ENCODE data around the gene DPP4.

DPP4 gene

DNA sequence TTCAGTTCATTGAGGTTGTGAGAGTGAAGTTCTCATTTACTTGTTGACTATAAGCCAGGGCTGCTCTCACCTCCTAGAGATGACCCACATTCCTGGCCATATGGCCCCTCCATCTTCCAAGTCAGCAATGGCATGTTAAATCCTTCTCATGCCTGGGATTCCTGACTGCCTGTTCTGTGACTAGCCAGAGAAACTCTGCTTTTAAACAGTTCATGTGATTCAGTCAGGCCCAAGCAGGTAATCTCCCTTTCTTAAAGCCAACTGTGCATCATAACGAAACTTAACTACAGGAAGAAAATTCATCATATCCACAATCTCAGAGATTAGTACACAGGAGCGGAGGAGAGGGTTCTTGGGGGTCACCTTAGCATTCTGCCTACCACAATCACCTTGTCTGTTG lies 11.5 kb downstream of the DPP4 start:
- no peak overlapping the region for H3K27ac ChIP-seq
- ChIA-PET POLR2A (ENCODE audit: low non-redundant PET) (no interaction called here), CTCF (no interaction called here)
- TF ChIP-seq, protein P1, sequence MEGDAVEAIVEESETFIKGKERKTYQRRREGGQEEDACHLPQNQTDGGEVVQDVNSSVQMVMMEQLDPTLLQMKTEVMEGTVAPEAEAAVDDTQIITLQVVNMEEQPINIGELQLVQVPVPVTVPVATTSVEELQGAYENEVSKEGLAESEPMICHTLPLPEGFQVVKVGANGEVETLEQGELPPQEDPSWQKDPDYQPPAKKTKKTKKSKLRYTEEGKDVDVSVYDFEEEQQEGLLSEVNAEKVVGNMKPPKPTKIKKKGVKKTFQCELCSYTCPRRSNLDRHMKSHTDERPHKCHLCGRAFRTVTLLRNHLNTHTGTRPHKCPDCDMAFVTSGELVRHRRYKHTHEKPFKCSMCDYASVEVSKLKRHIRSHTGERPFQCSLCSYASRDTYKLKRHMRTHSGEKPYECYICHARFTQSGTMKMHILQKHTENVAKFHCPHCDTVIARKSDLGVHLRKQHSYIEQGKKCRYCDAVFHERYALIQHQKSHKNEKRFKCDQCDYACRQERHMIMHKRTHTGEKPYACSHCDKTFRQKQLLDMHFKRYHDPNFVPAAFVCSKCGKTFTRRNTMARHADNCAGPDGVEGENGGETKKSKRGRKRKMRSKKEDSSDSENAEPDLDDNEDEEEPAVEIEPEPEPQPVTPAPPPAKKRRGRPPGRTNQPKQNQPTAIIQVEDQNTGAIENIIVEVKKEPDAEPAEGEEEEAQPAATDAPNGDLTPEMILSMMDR (conservative IDR thresholded peaks at IDR 0.05; ENCODE audit: low read depth), result no peak
- DNase-seq (ENCODE audit: low spot score), result no peak

DNA sequence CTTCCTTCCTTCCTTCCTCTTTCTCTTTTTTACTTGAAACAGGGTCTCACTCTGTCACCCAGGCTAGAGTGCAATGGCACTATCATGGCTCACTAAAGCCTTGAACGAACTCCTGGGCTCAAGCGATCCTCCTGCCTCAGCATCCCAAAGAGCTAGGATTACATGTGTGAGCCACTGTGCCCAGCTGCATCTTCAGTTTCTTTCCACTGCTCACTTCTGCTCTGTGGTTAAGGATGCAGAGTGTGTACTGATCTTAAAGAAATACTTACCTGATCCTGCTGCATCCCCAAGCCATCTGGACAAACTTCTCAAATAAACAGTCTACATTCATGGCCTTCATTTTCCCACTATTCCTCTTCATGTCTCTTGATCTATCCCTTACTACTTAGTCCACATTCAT lies 13.0 kb downstream of the DPP4 start:
- ChIA-PET POLR2A (ENCODE audit: low non-redundant PET) (no interaction called here), CTCF (interaction anchor here (0.5 to 0.6 kb wide), 2 partner anchors 25 to 46 kb away, joined by 3 to 4 read pairs; no protein-coding TSS in a partner anchor)
- H3K27ac ChIP-seq, result no peak overlapping the region
- TF ChIP-seq, protein P1 (conservative IDR thresholded peaks at IDR 0.05; ENCODE audit: low read depth), result no peak
- DNase-seq (ENCODE audit: low spot score), result no peak

DNA sequence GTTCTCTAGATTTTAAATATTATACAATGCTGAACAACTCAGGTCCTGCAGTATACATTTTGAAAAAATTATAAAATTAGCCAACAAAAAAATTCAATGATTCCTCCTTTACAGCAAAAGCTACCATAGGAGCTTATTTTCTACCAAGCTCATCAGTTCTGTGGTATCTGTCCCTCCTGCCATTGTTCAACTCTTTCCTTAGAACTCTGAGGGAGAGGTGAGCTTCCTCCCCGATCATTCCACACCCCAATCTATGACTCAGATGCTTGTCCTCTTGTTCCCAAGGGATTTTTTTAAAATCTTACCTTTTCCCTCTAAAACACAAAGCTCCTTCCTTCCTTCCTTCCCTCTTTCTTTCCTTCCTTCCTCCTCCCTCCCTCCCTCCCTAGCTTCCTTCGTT lies 13.5 kb downstream of the DPP4 start:
- TF ChIP-seq, protein P1 (conservative IDR thresholded peaks at IDR 0.05; ENCODE audit: low read depth), result no peak
- ChIA-PET POLR2A (ENCODE audit: low non-redundant PET) (no interaction called here), CTCF (interaction anchor here (0.5 to 0.6 kb wide), 2 partner anchors 25 to 46 kb away, joined by 3 to 4 read pairs; no protein-coding TSS in a partner anchor)

DNA sequence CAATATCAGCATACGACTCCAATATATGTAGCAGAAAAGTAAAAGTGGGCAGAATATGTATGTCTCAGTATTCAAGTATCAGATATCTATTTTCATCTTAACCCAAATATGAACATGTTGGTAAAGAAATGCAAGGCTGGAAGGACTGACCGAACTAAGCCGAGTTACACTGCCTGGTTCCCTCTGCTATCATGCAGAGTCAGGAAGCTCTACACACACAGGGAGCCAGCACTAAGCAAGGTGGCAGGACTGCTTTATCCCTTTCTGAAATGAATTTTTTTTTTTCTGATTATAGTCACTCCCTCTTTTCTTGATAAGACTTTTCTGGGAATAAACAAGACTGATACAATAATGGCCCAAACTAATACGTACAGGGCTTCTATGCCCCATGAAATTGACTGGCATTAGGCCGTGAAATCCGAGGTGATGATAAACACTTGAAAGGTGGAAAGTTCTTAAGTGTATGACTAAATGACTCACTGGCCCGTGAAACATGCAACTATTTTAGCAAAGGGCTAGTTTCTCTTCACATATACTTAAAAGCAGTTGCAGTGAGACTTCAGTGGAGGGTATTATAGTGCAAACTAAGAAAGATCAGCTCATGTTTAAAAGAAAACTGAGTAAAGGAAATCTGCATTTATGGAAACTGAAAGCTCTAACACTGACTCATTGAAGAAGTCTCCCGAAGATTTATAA lies 14.9 kb downstream of the DPP4 start:
- H3K27ac ChIP-seq, result no peak overlapping the region
- TF ChIP-seq, protein P1 (conservative IDR thresholded peaks at IDR 0.05; ENCODE audit: low read depth), result no peak
- DNase-seq (ENCODE audit: low spot score), result no peak
- POLR2A ChIA-PET (ENCODE audit: low non-redundant PET), result no interaction called here
- CTCF ChIA-PET, result no interaction called here

More for the DNA sequence above, 13.5 kb downstream of the DPP4 start:
- DNase-seq (ENCODE audit: low spot score), result no peak
- H3K27ac ChIP-seq, result no peak overlapping the region

DNA sequence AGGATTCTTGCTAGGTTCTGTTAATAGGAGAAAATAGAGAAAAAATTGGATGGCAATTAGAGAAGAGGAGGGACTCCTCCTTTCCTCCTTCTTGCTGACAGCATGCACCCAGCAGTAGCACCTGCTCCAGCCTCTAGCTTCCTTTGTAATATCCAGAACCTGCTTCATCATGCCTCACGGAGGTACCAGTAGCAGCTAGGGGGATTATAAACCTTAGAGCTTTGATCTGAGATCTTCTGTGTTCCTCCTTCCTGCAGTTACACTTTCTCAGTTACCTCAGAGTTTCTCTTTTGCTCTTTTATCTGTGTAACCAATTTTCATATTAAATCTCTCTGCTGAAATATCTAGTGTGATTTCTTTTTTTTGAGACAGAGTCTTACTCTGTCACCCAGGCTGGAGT lies 16.6 kb downstream of the DPP4 start:
- TF ChIP-seq, protein P1 (conservative IDR thresholded peaks at IDR 0.05; ENCODE audit: low read depth), result no peak
- H3K27ac ChIP-seq, result no peak overlapping the region
- DNase-seq (ENCODE audit: low spot score), result no peak
- ChIA-PET CTCF (no interaction called here), POLR2A (ENCODE audit: low non-redundant PET) (no interaction called here)

DNA sequence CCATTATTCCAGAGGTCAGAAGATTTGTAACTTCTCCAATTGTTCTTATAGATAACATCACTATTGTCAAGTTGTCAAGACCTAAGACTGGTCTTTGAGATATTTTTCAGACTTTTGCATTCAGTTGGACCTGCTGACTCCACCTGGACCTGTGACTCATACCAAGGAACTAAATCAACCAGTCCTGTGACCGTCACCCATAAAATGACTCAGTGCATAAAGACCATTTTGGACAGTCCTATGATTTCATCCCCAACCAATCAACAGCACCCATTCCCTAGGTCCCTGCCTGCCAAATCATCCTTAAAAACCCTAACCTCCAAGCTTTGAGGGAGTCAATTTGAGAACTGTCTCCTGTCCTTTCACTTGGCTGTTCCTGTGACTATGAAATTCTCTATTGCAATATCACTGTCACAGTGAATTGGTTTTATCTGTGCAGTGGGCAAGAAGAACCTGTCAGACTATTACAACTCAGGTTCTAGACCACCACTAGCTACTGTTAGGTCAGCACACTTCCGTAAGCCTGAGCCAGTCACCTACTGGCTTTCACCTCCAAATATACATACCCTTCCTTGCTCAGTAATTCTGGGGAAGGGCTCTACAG lies 17.1 kb downstream of the DPP4 start:
- TF ChIP-seq, protein P1 (conservative IDR thresholded peaks at IDR 0.05; ENCODE audit: low read depth), result no peak
- POLR2A ChIA-PET (ENCODE audit: low non-redundant PET), result no interaction called here
- no peak overlapping the region for H3K27ac ChIP-seq
- DNase-seq (ENCODE audit: low spot score), result no peak
- CTCF ChIA-PET, result no interaction called here
